ENCODE data around the gene ERGIC1. TPM values are rescaled to one million over a fixed set of nuclear protein-coding genes. Genes with fewer than 3 reads are reported as not detected.

The ERGIC1 gene
- total and polyA plus RNA-seq, 2 of the 13 experiments (the other 11 are each of a cell fraction or from before 2014, with no cell fraction given): 78.5 to 184 TPM

GRCh38 chr5:172886974-172887501 lies 53.0 kb downstream of the ERGIC1 start (continued):
- no peak for TF ChIP-seq ZNF264 (CRISPR knock-in tag; IDR thresholded peaks at IDR 0.05)
- no peak for TF ChIP-seq ZNF616 (CRISPR knock-in tag; IDR thresholded peaks at IDR 0.05; ENCODE audit: low read depth)
- no peak for TF ChIP-seq SETDB1 (CRISPR knock-in tag; IDR thresholded peaks at IDR 0.05; ENCODE audit: borderline replicate concordance)
- TF ChIP-seq ZNF644 (CRISPR knock-in tag; IDR thresholded peaks at IDR 0.05; ENCODE audit: low read depth): no peak
- peak; percentile 12 for TF ChIP-seq TEAD3 (CRISPR knock-in tag; optimal IDR thresholded peaks at IDR 0.05; ENCODE audit: borderline replicate concordance)
- TF ChIP-seq ZNF121 (CRISPR knock-in tag; IDR thresholded peaks at IDR 0.05): no peak
- no peak for TF ChIP-seq TMF1 (CRISPR knock-in tag; IDR thresholded peaks at IDR 0.05; ENCODE audit: low read depth)
- TF ChIP-seq SOX5 (CRISPR knock-in tag; IDR thresholded peaks at IDR 0.05; ENCODE audit: borderline replicate concordance): peak; percentile 18; the same call in 1 of the 2 replicates
- TF ChIP-seq SMARCE1 (IDR thresholded peaks at IDR 0.05; ENCODE audit: borderline replicate concordance): no peak
- no peak for TF ChIP-seq SOX13 (IDR thresholded peaks at IDR 0.05)
- peak in 1 of 2 experiments; percentile 32; a peak in 1 of 4 replicates for TF ChIP-seq SOX13 (CRISPR knock-in tag; conservative IDR thresholded peaks at IDR 0.05 in 1 of 2, IDR thresholded peaks at IDR 0.05 in 1 of 2)
- TF ChIP-seq NR2F6 (IDR thresholded peaks at IDR 0.05): no peak
- no peak for TF ChIP-seq NR2F6 (CRISPR knock-in tag; IDR thresholded peaks at IDR 0.05)
- peak; percentile 85 for TF ChIP-seq GATAD2A (CRISPR knock-in tag; IDR thresholded peaks at IDR 0.05)
- TF ChIP-seq EP300 (IDR thresholded peaks at IDR 0.05; ENCODE audit: low read depth in 2 of 2, low read length in 2 of 2): peak; percentile 35 to 67; a peak in 1 of 4 replicates
- peak; percentile 44; the same call in 1 of the 2 replicates for TF ChIP-seq EP300 (CRISPR knock-in tag; IDR thresholded peaks at IDR 0.05; ENCODE audit: borderline replicate concordance)
- no peak for TF ChIP-seq FLYWCH1 (CRISPR knock-in tag; IDR thresholded peaks at IDR 0.05)
- peak; percentile 43; the same call in 1 of the 2 replicates for TF ChIP-seq MED1 (CRISPR knock-in tag; IDR thresholded peaks at IDR 0.05)
- no peak for TF ChIP-seq ZNF260 (CRISPR knock-in tag; IDR thresholded peaks at IDR 0.05; ENCODE audit: borderline replicate concordance, low read depth)
- TF ChIP-seq ZNF510 (CRISPR knock-in tag; IDR thresholded peaks at IDR 0.05; ENCODE audit: low read depth): no peak
- TF ChIP-seq ZNF790 (CRISPR knock-in tag; IDR thresholded peaks at IDR 0.05; ENCODE audit: borderline replicate concordance): no peak
- TF ChIP-seq ZBTB33 (CRISPR knock-in tag; IDR thresholded peaks at IDR 0.05): peak; percentile 69; the same call in 1 of the 2 replicates
- peak; percentile 36; the same call in 1 of the 2 replicates for TF ChIP-seq SALL1 (CRISPR knock-in tag; IDR thresholded peaks at IDR 0.05)
- TF ChIP-seq HNF4A (CRISPR knock-in tag; IDR thresholded peaks at IDR 0.05): peak; percentile 29; the same call in 1 of the 2 replicates
- no peak for TF ChIP-seq HBP1 (CRISPR knock-in tag; IDR thresholded peaks at IDR 0.05; ENCODE audit: low read depth)
- no peak for TF ChIP-seq ZNF354B (CRISPR knock-in tag; IDR thresholded peaks at IDR 0.05)
- TF ChIP-seq BATF2 (CRISPR knock-in tag; IDR thresholded peaks at IDR 0.05): no peak
- TF ChIP-seq THAP11 (CRISPR knock-in tag; IDR thresholded peaks at IDR 0.05): peak; percentile 59
